ENCODE measurements around the gene CD48. TPM values are rescaled to one million over a fixed set of nuclear protein-coding genes. Genes with fewer than 3 reads are reported as not detected.

The CD48 gene
- total RNA-seq, 1 donor from 2014 or later: not detected

DNA sequence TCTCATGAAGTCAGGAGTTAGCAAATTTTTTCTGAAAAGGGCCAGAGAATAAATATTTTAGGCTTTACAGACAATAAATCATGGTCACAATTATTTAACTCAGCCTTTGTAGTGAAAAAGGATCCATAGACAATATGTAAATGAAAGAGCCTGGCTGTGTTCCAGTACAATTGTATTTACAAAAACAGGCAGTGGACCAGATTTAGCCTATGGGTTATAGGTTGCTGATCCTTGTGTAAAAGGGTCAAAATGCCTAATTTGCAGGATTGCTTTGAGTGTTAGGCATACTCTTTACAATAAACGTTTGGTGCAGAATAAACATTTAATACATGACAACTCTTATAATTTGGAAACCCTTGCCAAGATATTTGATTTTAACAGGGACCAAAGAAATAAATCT lies 33.9 kb upstream of the CD48 start:
- peaks cover 12% of the 10 kb centered on the region for H3K27me3 Mint-ChIP-seq
- no peak overlapping the region for H3K27ac Mint-ChIP-seq
- no peak for DNase-seq (ENCODE audit: low spot score, unreplicated experiment)
- no peaks in the 10 kb centered on the region for H3K36me3 Mint-ChIP-seq (ENCODE audit: insufficient read depth)
- H3K9me3 Mint-ChIP-seq (ENCODE audit: low read depth): no peaks in the 10 kb centered on the region
- TF ChIP-seq, protein P1, sequence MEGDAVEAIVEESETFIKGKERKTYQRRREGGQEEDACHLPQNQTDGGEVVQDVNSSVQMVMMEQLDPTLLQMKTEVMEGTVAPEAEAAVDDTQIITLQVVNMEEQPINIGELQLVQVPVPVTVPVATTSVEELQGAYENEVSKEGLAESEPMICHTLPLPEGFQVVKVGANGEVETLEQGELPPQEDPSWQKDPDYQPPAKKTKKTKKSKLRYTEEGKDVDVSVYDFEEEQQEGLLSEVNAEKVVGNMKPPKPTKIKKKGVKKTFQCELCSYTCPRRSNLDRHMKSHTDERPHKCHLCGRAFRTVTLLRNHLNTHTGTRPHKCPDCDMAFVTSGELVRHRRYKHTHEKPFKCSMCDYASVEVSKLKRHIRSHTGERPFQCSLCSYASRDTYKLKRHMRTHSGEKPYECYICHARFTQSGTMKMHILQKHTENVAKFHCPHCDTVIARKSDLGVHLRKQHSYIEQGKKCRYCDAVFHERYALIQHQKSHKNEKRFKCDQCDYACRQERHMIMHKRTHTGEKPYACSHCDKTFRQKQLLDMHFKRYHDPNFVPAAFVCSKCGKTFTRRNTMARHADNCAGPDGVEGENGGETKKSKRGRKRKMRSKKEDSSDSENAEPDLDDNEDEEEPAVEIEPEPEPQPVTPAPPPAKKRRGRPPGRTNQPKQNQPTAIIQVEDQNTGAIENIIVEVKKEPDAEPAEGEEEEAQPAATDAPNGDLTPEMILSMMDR (IDR thresholded peaks at IDR 0.05; ENCODE audit: unreplicated experiment): no peak
- no peaks in the 10 kb centered on the region for H3K4me1 Mint-ChIP-seq (ENCODE audit: low read depth)
- no peak overlapping the region for H3K4me3 Mint-ChIP-seq (ENCODE audit: low read depth)

DNA sequence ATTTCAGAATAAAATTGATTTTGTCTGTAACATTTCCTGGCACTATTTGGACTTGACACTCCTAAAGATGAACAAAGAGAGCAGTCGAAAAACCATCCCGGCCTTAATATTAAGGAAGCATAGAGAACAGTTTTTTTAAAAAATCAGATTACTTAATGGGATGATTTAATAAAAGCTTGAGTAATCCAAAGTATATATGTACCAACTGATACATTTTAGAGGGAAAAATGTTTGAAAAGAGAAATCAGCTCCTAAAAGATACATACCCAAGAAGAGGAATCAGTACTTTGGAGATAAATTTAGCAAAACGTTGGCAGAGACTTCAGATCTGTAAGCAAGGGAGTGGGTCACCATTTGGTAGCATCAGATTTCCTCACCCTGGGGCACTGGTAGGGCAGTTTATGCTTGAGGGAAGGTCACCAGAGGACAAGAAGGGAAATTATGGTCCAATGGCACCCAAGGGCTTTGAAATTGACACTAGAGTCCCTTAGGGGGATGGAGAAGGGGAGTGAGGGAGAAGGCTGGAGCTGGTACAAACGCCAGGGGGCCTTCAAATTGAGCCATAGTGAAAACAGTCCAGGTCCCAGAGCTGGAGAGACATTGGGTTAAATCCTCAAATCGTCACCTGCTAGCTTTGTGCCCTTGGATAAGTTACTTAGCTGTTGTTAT lies 33.4 kb upstream of the CD48 start:
- Mint-ChIP-seq H3K27me3 (peaks cover 8% of the 10 kb centered on the region), H3K4me1 (ENCODE audit: low read depth) (no peaks in the 10 kb centered on the region), H3K27ac (no peak overlapping the region), H3K36me3 (ENCODE audit: insufficient read depth) (no peaks in the 10 kb centered on the region), H3K4me3 (ENCODE audit: low read depth) (no peak overlapping the region), H3K9me3 (ENCODE audit: low read depth) (no peaks in the 10 kb centered on the region)
- TF ChIP-seq, protein P1 (IDR thresholded peaks at IDR 0.05; ENCODE audit: unreplicated experiment): no peak
- DNase-seq (ENCODE audit: low spot score, unreplicated experiment): no peak

DNA sequence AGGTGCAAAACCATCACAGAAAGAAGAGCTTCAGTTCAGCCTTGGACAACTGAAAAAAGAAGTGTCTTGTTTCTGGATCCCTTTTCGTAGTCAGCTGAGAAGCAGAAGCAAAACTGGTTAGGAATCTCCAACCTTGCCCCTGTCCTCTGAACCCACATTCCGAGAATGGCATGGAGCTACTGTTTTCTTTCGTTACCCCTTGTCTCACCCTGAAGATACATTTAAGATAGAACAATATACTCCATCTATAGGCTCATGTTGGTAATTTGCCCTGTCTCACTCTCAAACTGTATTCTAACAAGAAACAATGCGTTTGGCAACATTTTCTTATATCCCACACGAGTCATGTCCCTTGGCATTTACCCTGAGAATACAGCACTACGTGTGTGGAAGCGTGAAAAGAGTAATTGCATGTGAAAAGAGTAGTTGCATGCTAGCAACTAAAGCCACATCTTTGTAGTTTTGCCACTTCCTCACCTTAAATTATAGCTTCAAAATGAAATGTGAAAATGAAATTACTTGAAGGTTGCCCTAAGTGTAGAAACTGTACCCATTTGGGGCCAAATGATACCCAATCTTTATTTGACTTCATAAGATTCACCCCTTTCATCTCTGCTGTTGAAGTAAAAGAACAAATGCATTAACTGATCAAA lies 32.7 kb upstream of the CD48 start:
- TF ChIP-seq, protein P1 (IDR thresholded peaks at IDR 0.05; ENCODE audit: unreplicated experiment): no peak
- no peaks in the 10 kb centered on the region for H3K9me3 Mint-ChIP-seq (ENCODE audit: low read depth)
- no peak for DNase-seq (ENCODE audit: low spot score, unreplicated experiment)
- H3K27me3 Mint-ChIP-seq: peaks cover 8% of the 10 kb centered on the region
- H3K4me1 Mint-ChIP-seq (ENCODE audit: low read depth): no peaks in the 10 kb centered on the region
- H3K4me3 Mint-ChIP-seq (ENCODE audit: low read depth): no peak overlapping the region
- H3K36me3 Mint-ChIP-seq (ENCODE audit: insufficient read depth): no peaks in the 10 kb centered on the region
- H3K27ac Mint-ChIP-seq: no peak overlapping the region

DNA sequence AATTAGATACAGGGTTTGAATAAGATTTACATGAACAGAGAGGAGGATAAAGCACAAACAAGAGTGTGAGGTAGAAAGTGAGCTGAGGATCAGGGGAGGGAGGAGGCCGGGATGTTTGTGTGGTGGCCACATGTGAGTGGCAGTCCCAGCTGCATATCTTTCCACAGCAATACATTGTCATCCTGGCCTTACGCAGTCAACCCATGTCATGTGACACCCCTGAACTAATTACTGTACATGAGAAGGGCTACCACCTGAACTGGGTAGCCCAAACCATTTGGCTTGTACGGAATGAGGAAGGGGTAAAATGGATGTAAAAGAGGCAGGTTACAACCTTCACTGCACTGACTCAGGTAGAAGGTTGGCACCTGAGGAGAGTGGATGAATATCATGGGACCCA lies 31.6 kb upstream of the CD48 start:
- Mint-ChIP-seq H3K4me3 (ENCODE audit: low read depth) (no peak overlapping the region), H3K4me1 (ENCODE audit: low read depth) (no peaks in the 10 kb centered on the region), H3K27me3 (no peaks in the 10 kb centered on the region), H3K9me3 (ENCODE audit: low read depth) (no peaks in the 10 kb centered on the region), H3K27ac (no peak overlapping the region), H3K36me3 (ENCODE audit: insufficient read depth) (no peaks in the 10 kb centered on the region)
- DNase-seq (ENCODE audit: low spot score, unreplicated experiment): no peak
- TF ChIP-seq, protein P1 (IDR thresholded peaks at IDR 0.05; ENCODE audit: unreplicated experiment): no peak

DNA sequence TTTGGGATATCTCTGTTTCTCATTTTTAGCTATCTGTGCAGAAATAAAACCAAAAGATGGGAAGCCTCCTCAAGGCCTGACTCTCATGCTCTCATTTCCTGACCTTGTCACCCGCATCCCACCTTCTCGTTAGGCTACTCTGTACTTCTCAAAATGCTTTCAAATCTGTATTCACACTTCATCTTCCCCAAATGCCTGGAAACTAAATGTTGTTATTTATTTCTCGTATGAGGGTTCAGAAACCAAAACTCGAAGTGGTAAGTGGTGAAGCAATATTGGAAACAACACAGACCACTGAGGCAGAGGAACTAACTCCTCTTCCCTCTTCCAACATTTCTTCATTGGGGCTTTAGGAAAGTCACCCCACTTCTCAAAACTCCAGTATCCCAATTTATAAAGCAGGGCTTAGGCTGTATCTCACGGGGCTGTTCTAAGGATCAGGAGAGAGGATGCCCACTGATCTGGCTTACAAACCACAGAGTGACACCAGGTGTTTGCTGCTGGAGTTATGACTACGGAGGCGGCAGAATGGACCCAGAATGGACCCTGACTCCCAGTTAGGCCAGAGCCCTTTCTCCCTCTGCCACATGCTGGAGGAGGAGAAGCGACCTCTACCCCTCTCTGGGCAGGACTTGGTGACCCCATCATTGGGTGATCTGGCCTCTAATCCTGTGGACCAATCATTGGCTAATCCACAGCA lies 31.0 kb upstream of the CD48 start:
- Mint-ChIP-seq H3K4me3 (ENCODE audit: low read depth) (no peak overlapping the region), H3K27ac (no peak overlapping the region), H3K9me3 (ENCODE audit: low read depth) (no peaks in the 10 kb centered on the region), H3K27me3 (no peaks in the 10 kb centered on the region), H3K36me3 (ENCODE audit: insufficient read depth) (no peaks in the 10 kb centered on the region), H3K4me1 (ENCODE audit: low read depth) (no peaks in the 10 kb centered on the region)
- DNase-seq (ENCODE audit: low spot score, unreplicated experiment): no peak
- TF ChIP-seq, protein P1 (IDR thresholded peaks at IDR 0.05; ENCODE audit: unreplicated experiment): no peak

All from progenitor cell of endocrine pancreas (in vitro differentiated cells).